K562 (cell line): ENCODE data around the gene ANKRD2.

ENCODE experiments used
- ATF4 ChIP-seq: fragments of 450-650 bp; formaldehyde crosslinking; IDR thresholded peaks from 2 replicates; pipeline ENCODE4 v1.4.0; 2022; ENCODE audit warnings: mild to moderate bottlenecking, moderate library complexity
- E2F5 ChIP-seq: sonication (generic); formaldehyde crosslinking; IDR thresholded peaks from 2 replicates; pipeline ENCODE4 v1.8.0; 2022; ENCODE audit warnings: mild to moderate bottlenecking, missing genetic modification reagents
- EP300 ChIP-seq: IDR thresholded peaks from 2 replicates; pipeline ENCODE4 v1.6.1; 2012; ENCODE audit warnings: low read length, improper control_type of control experiment
- ESRRA ChIP-seq: fragments of 450-650 bp; IDR thresholded peaks from 2 replicates; pipeline ENCODE4 v1.6.1; 2014; ENCODE audit warnings: low read depth, mild to moderate bottlenecking, moderate library complexity, borderline replicate concordance
- FOS ChIP-seq: IDR thresholded peaks from 3 replicates; pipeline ENCODE4 v1.6.1; 2011; ENCODE audit not compliant: insufficient read length; ENCODE audit errors: extremely low read depth
- JUND ChIP-seq, 2 experiments: IDR thresholded peaks; 2 replicates in 1 of 2; 3 replicates in 1 of 2; pipeline ENCODE4 v1.6.1; 2011; ENCODE audit warnings: borderline replicate concordance in 2 of 2, low read depth in 2 of 2, low read length in 2 of 2, improper control_type of control experiment in 1 of 2, missing biosample characterization in 1 of 2, missing genetic modification characterization in 1 of 2, missing genetic modification reagents in 1 of 2
- MCM7 ChIP-seq, 2 experiments: fragments of 450-650 bp; IDR thresholded peaks; 2 replicates each; pipeline ENCODE4 v1.6.1; 2016 to 2018
- RAD21 ChIP-seq, 2 experiments: fragments of 250-450 bp in 1 of 2; fragments of 450-650 bp in 1 of 2; sonication (Bioruptor Pico) in 1 of 2; formaldehyde crosslinking in 1 of 2; IDR thresholded peaks in 1 of 2; conservative IDR thresholded peaks in 1 of 2; 2 replicates each; pipeline versions ENCODE4 v1.4.0 to v1.8.0; 2020 to 2022; ENCODE audit warnings: mild to moderate bottlenecking in 2 of 2, moderate library complexity in 1 of 2
- RFX1 ChIP-seq: fragments of 450-650 bp; IDR thresholded peaks from 2 replicates; pipeline ENCODE4 v1.6.1; 2016; ENCODE audit warnings: mild to moderate bottlenecking, moderate library complexity
- SP1 ChIP-seq: sonication (generic); formaldehyde crosslinking; IDR thresholded peaks from 2 replicates; pipeline ENCODE4 v1.8.1; 2022; ENCODE audit warnings: mild to moderate bottlenecking, missing genetic modification reagents
- ZHX1 ChIP-seq: fragments of 150-350 bp; conservative IDR thresholded peaks from 2 replicates; pipeline ENCODE4 v1.6.1; 2014; ENCODE audit warnings: low read length
- ZNF165 ChIP-seq: fragments of 250-450 bp; sonication (Bioruptor Pico); IDR thresholded peaks from 2 replicates; pipeline ENCODE4 v1.4.0; 2020; ENCODE audit warnings: borderline replicate concordance
- ZNF639 ChIP-seq, 2 experiments: fragments of 200-800 bp in 1 of 2; sonication (Bioruptor generic) in 1 of 2; sonication (generic) in 1 of 2; formaldehyde crosslinking in 1 of 2; IDR thresholded peaks in 1 of 2; conservative IDR thresholded peaks in 1 of 2; 2 replicates each; pipeline versions ENCODE4 v1.5.0 to v1.6.1; 2016 to 2020; ENCODE audit warnings: missing compliant biosample characterization in 1 of 2, missing genetic modification characterization in 1 of 2, missing genetic modification reagents in 1 of 2

- TF ChIP-seq MCM7 (IDR thresholded peaks at IDR 0.05) (no peak), FOS (no peak), EP300 (no peak), ESRRA (no peak), ATF4 (CRISPR knock-in tag) (no peak), RAD21 (CRISPR knock-in tag; conservative IDR thresholded peaks at IDR 0.05 in 1 of 2, IDR thresholded peaks at IDR 0.05 in 1 of 2) (no peak), ZHX1 (no peak), SP1 (CRISPR knock-in tag) (no peak), ZNF639 (CRISPR knock-in tag; conservative IDR thresholded peaks at IDR 0.05 in 1 of 2, IDR thresholded peaks at IDR 0.05 in 1 of 2) (no peak), JUND (IDR thresholded peaks at IDR 0.05; ENCODE audit: borderline replicate concordance, low read depth, low read length) (no peak), JUND (tag; IDR thresholded peaks at IDR 0.05; ENCODE audit: borderline replicate concordance, low read depth, low read length) (no peak), RFX1 (no peak), ZNF165 (CRISPR knock-in tag) (no peak), E2F5 (CRISPR knock-in tag) (no peak)
Measured at GRCh38 chr10:97539523-97540200, 32.9 kb upstream of the ANKRD2 start.
